ENCODE results near the gene LTA4H.

DNA sequence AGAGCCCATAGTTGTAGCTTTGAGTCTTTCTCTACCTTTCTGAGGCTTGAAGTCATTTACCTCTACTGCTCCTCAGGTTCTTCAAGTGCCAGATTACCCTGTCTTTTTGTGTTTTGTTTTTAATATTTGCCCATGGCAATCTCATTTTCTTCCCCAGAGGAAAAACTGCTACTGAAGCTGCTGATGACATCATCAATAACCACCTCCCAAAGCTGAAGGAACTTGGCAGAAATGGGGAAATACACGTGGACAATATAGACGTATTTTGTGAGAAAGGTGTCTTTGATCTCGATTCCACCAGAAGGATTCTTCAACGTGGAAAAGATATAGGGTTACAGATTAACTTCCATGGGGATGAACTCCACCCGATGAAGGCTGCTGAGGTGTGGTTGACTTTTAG is 75.1 kb downstream of the LTA4H start:
- TF ChIP-seq EZH2 (optimal IDR thresholded peaks at IDR 0.05; ENCODE audit: low read depth, low read length), result no peak
- no peak for TF ChIP-seq CTCF (IDR thresholded peaks at IDR 0.05; ENCODE audit: low read length)
- no peak for TF ChIP-seq EZH2phosphoT487 (IDR thresholded peaks at IDR 0.05; ENCODE audit: low read length)

Measured in MM.1S (cell line).